ENCODE data around the gene KRTAP4-7.
"Not testable (repeated sequence)": the region's sequence is repeated elsewhere in the genome, so short reads cannot be mapped to it uniquely, and the experiment has no call there.

KRTAP4-7 gene

DNA sequence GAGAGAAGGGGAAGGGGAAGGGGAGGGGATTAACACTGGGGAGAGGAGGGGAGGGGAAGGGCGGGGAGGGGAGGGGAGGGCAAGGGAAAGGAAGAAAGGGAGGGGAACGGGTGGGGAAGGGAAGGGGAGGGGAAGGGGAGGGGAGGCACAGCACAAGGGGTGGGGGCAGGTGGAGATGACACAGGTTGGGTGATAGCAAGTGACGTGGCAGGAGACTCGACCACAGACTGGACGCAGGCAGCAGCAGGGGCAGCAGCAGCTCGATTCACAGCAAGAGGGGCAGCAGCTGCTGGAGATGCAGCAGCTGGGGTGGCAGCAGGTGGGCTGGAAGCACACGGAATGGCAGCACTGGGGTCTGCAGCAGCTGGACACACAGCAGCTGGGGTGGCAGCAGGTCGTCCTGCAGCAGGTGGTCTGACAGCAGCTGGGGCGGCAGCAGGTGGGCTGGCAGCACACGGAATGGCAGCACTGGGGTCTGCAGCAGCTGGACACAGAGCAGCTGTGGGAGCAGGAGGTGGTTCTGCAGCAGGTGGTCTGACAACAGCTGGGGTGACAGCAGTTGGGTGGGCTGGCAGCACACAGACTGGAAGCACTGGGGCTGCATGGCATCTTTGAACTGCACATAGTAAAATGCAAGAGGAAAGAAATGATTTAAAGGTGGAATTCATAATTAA, 17.8 kb downstream of the KRTAP4-7 start, which contains the start of gene KRTAP4-16:
Gene KRTAP4-16, minus strand, starts transcription at position 624 of the 674 bp plus-strand sequence. Its CDS starts 0 bp downstream, at position 624.
- no peak within 1 kb of the TSS for H3K4me2 ChIP-seq (ENCODE audit: low read length)
- no peaks in the 10 kb centered on the region for H3K9me3 ChIP-seq (ENCODE audit: low read length)
- no peak within 1 kb of the TSS for H3K4me3 ChIP-seq (ENCODE audit: low read depth, low read length, poor library complexity, severe bottlenecking)

DNA sequence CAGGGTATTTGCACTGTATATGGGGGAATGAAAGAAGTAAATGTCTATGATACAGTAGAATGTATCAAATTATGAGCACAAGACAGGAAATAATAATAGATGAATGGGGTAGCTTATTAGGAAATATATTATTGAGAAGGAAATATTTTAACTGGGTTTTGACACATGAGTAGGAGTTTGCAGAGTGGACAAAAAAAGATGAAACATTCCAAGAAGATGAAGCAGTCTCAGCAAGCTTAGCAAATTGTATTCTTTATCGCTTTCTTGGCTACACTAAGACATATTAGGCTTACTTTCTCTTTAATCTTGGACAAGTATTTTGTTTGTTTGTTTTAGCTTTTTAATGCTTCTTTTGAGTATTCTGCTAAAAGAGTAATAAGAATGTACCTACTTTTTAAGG, 19.9 kb downstream of the KRTAP4-7 start:
- Histone ChIP-seq H3K27ac (ENCODE audit: low read depth, low read length, poor library complexity, severe bottlenecking) (no peak overlapping the region), H3K4me2 (ENCODE audit: low read length) (no peak overlapping the region)
- TF ChIP-seq EZH2 (IDR thresholded peaks at IDR 0.05; ENCODE audit: borderline replicate concordance, low read length) = no peak
- TF ChIP-seq, protein P1, sequence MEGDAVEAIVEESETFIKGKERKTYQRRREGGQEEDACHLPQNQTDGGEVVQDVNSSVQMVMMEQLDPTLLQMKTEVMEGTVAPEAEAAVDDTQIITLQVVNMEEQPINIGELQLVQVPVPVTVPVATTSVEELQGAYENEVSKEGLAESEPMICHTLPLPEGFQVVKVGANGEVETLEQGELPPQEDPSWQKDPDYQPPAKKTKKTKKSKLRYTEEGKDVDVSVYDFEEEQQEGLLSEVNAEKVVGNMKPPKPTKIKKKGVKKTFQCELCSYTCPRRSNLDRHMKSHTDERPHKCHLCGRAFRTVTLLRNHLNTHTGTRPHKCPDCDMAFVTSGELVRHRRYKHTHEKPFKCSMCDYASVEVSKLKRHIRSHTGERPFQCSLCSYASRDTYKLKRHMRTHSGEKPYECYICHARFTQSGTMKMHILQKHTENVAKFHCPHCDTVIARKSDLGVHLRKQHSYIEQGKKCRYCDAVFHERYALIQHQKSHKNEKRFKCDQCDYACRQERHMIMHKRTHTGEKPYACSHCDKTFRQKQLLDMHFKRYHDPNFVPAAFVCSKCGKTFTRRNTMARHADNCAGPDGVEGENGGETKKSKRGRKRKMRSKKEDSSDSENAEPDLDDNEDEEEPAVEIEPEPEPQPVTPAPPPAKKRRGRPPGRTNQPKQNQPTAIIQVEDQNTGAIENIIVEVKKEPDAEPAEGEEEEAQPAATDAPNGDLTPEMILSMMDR (IDR thresholded peaks at IDR 0.05; ENCODE audit: low read length) = no peak

More for the DNA sequence above, 17.8 kb downstream of the KRTAP4-7 start, which contains the start of gene KRTAP4-16:
- H3K36me3 ChIP-seq (ENCODE audit: insufficient read depth, low read length) = no peaks in the 10 kb centered on the region
- TF ChIP-seq, protein P1 (IDR thresholded peaks at IDR 0.05; ENCODE audit: low read length) = no peak
- no peak for TF ChIP-seq EZH2 (IDR thresholded peaks at IDR 0.05; ENCODE audit: borderline replicate concordance, low read length)
- no peaks in the 10 kb centered on the region for H3F3A ChIP-seq (ENCODE audit: insufficient read depth, low read length)
- no peaks in the 10 kb centered on the region for H3K9me2 ChIP-seq (ENCODE audit: low read depth, low read length)
- H3K27me3 ChIP-seq (ENCODE audit: insufficient read depth, low read length) = no peaks in the 10 kb centered on the region
- H3K9ac ChIP-seq (ENCODE audit: low read length) = no peak within 1 kb of the TSS
- no peaks in the 10 kb centered on the region for H3K4me1 ChIP-seq (ENCODE audit: insufficient read depth, low read length, severe bottlenecking)
- H4K20me1 ChIP-seq (ENCODE audit: insufficient read depth, low read length) = no peaks in the 10 kb centered on the region
- no peak within 1 kb of the TSS for H3K27ac ChIP-seq (ENCODE audit: low read depth, low read length, poor library complexity, severe bottlenecking)
- no peaks in the 10 kb centered on the region for H3K79me2 ChIP-seq (ENCODE audit: insufficient read depth, low read length)
- no peak within 1 kb of the TSS for H2AFZ ChIP-seq (ENCODE audit: low read length)

DNA sequence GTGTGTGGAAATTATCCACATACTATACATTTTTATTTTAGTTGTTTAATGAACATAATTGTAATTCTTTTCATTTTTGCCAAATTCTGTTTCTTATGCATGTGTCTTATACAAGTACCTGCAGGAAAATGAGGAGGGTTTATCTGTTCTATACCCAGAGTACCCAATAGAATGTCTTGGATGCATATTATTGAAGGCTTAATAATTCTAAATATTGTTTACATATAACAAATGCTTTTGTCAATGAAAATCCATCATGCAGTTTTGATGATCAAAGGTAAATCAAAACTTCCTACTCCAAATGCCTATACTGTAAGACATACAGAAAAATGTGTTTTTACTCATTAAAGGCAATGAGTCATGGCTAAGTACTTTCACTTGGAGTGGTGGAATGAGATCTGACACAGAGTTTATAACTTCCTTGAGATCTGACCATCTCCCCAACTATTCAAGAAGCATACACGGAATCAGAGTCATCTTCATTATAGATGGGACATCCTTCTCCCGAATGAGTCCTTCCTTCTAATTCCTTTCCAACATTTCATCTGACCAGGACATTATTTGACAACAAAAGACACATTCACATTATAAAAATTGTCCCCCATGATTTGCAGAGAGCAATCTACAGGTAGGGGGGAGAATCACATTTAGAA, 20.6 kb downstream of the KRTAP4-7 start:
- H3K36me3 ChIP-seq (ENCODE audit: insufficient read depth, low read length); H4K20me1 ChIP-seq (ENCODE audit: insufficient read depth, low read length); H3F3A ChIP-seq (ENCODE audit: insufficient read depth, low read length); H3K9me3 ChIP-seq (ENCODE audit: low read length); H3K4me1 ChIP-seq (ENCODE audit: insufficient read depth, low read length, severe bottlenecking); H3K9ac ChIP-seq (ENCODE audit: low read length); H3K27me3 ChIP-seq (ENCODE audit: insufficient read depth, low read length); H3K27ac ChIP-seq (ENCODE audit: low read depth, low read length, poor library complexity, severe bottlenecking); H2AFZ ChIP-seq (ENCODE audit: low read length); H3K4me3 ChIP-seq (ENCODE audit: low read depth, low read length, poor library complexity, severe bottlenecking); H3K4me2 ChIP-seq (ENCODE audit: low read length); H3K9me2 ChIP-seq (ENCODE audit: low read depth, low read length); H3K79me2 ChIP-seq (ENCODE audit: insufficient read depth, low read length): not testable (repeated sequence)

More for the DNA sequence above, 19.9 kb downstream of the KRTAP4-7 start:
- Histone ChIP-seq H3K4me1 (ENCODE audit: insufficient read depth, low read length, severe bottlenecking) (no peaks in the 10 kb centered on the region), H3K27me3 (ENCODE audit: insufficient read depth, low read length) (no peaks in the 10 kb centered on the region), H2AFZ (ENCODE audit: low read length) (no peak overlapping the region), H3K36me3 (ENCODE audit: insufficient read depth, low read length) (no peaks in the 10 kb centered on the region), H3K9me3 (ENCODE audit: low read length) (no peaks in the 10 kb centered on the region), H3F3A (ENCODE audit: insufficient read depth, low read length) (no peaks in the 10 kb centered on the region), H3K4me3 (ENCODE audit: low read depth, low read length, poor library complexity, severe bottlenecking) (no peak overlapping the region), H3K9me2 (ENCODE audit: low read depth, low read length) (no peaks in the 10 kb centered on the region), H4K20me1 (ENCODE audit: insufficient read depth, low read length) (no peaks in the 10 kb centered on the region), H3K9ac (ENCODE audit: low read length) (no peak overlapping the region), H3K79me2 (ENCODE audit: insufficient read depth, low read length) (no peaks in the 10 kb centered on the region)

DNA sequence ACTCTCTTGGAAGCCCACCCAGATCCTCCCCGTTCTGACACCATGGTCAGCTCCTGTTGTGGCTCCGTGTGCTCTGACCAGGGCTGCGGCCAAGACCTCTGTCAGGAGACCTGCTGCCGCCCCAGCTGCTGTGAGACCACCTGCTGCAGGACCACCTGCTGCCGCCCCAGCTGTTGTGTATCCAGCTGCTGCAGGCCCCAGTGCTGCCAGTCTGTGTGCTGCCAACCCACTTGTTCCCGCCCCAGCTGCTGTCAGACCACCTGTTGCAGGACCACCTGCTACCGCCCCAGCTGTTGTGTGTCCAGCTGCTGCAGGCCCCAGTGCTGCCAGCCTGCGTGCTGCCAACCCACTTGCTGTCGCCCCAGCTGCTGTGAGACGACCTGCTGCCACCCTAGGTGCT, 21.4 kb downstream of the KRTAP4-7 start, which contains the start of gene KRTAP4-9:
Gene KRTAP4-9, plus strand, starts transcription at position 43 of the 400 bp plus-strand sequence. Its CDS starts 0 bp downstream, at position 43.
- H3K27me3 ChIP-seq (ENCODE audit: insufficient read depth, low read length); H3K27ac ChIP-seq (ENCODE audit: low read depth, low read length, poor library complexity, severe bottlenecking): not testable (repeated sequence)

More for the DNA sequence above, 21.4 kb downstream of the KRTAP4-7 start, which contains the start of gene KRTAP4-9:
- not testable (repeated sequence) for H3K79me2 ChIP-seq (ENCODE audit: insufficient read depth, low read length); H3F3A ChIP-seq (ENCODE audit: insufficient read depth, low read length); H3K36me3 ChIP-seq (ENCODE audit: insufficient read depth, low read length); H3K9me2 ChIP-seq (ENCODE audit: low read depth, low read length); H3K4me3 ChIP-seq (ENCODE audit: low read depth, low read length, poor library complexity, severe bottlenecking); H2AFZ ChIP-seq (ENCODE audit: low read length); H3K9me3 ChIP-seq (ENCODE audit: low read length); H4K20me1 ChIP-seq (ENCODE audit: insufficient read depth, low read length); H3K4me1 ChIP-seq (ENCODE audit: insufficient read depth, low read length, severe bottlenecking); H3K4me2 ChIP-seq (ENCODE audit: low read length); H3K9ac ChIP-seq (ENCODE audit: low read length)
